H9 (cell line): ENCODE results near the gene PPFIA4. TPM values are rescaled to one million over a fixed set of nuclear protein-coding genes. Genes with fewer than 3 reads are reported as not detected.

Source experiments
- DNase-seq: peaks from one replicate; pipeline ENCODE4 v3.0.0-alpha.2; 2017
- H2AFZ ChIP-seq: one replicate; pipeline ENCODE4 v1.6.1; 2013; ENCODE audit warnings: mild to moderate bottlenecking, low read length, control low read depth, moderate library complexity
- H2AK5ac ChIP-seq: 2 replicates; pipeline ENCODE4 v1.6.1; 2013; ENCODE audit warnings: low read length, control low read depth, mixed read lengths; ENCODE audit not compliant: insufficient read length
- H2BK120ac ChIP-seq: one replicate; pipeline ENCODE4 v1.6.1; 2013; ENCODE audit warnings: low read depth, mild to moderate bottlenecking, low read length, control low read depth, inconsistent platforms; ENCODE audit not compliant: poor library complexity, severe bottlenecking
- H2BK12ac ChIP-seq: 2 replicates; pipeline ENCODE4 v1.6.1; 2013; ENCODE audit warnings: low read length, control low read depth, mixed read lengths, low read depth; ENCODE audit not compliant: insufficient read length
- H2BK15ac ChIP-seq: 2 replicates; pipeline ENCODE4 v1.6.1; 2013; ENCODE audit warnings: low read depth, low read length, control low read depth
- H2BK20ac ChIP-seq: one replicate; pipeline ENCODE4 v1.6.1; 2013; ENCODE audit warnings: low read depth, mild to moderate bottlenecking, low read length, control low read depth, inconsistent platforms; ENCODE audit not compliant: poor library complexity, severe bottlenecking
- H2BK5ac ChIP-seq: 2 replicates; pipeline ENCODE4 v1.6.1; 2013; ENCODE audit warnings: low read length, control low read depth, mixed read lengths; ENCODE audit not compliant: insufficient read length
- H3K14ac ChIP-seq: 2 replicates; pipeline ENCODE4 v1.6.1; 2013; ENCODE audit warnings: low read length, control low read depth; ENCODE audit not compliant: insufficient read depth
- H3K18ac ChIP-seq: 2 replicates; pipeline ENCODE4 v1.6.1; 2013; ENCODE audit warnings: low read depth, mild to moderate bottlenecking, mixed read lengths, low read length, control low read depth; ENCODE audit not compliant: insufficient read length
- H3K23ac ChIP-seq: 2 replicates; pipeline ENCODE4 v1.6.1; 2013; ENCODE audit warnings: low read length, control low read depth, mixed read lengths, low read depth; ENCODE audit not compliant: insufficient read length
- H3K23me2 ChIP-seq: 2 replicates; pipeline ENCODE4 v1.6.1; 2013; ENCODE audit warnings: low read depth, mild to moderate bottlenecking, mixed read lengths, low read length, control low read depth; ENCODE audit not compliant: insufficient read length, poor library complexity, severe bottlenecking
- H3K27ac ChIP-seq: 2 replicates; pipeline ENCODE4 v1.5.1; 2013; ENCODE audit warnings: low read length, control low read depth, mixed read lengths, low read depth; ENCODE audit not compliant: insufficient read length
- H3K27me3 ChIP-seq: 2 replicates; pipeline ENCODE4 v1.6.1; 2013; ENCODE audit warnings: low read length, control low read depth, inconsistent platforms; ENCODE audit not compliant: insufficient read depth
- H3K4ac ChIP-seq: 2 replicates; pipeline ENCODE4 v1.6.1; 2013; ENCODE audit warnings: low read depth, mild to moderate bottlenecking, control low read depth, inconsistent platforms, low read length, moderate library complexity
- H3K4me1 ChIP-seq: 2 replicates; pipeline ENCODE4 v1.6.1; 2013; ENCODE audit warnings: low read length, control low read depth, inconsistent platforms; ENCODE audit not compliant: insufficient read depth
- H3K4me2 ChIP-seq: 2 replicates; pipeline ENCODE4 v1.6.1; 2013; ENCODE audit warnings: low read length, control low read depth, mixed read lengths; ENCODE audit not compliant: insufficient read length, insufficient read depth
- H3K56ac ChIP-seq: 2 replicates; pipeline ENCODE4 v1.6.1; 2013; ENCODE audit warnings: low read depth, mild to moderate bottlenecking, mixed read lengths, low read length, control low read depth; ENCODE audit not compliant: insufficient read length
- H3K79me1 ChIP-seq: 2 replicates; pipeline ENCODE4 v1.6.1; 2013; ENCODE audit warnings: low read depth, mild to moderate bottlenecking, moderate library complexity, low read length, control low read depth, inconsistent platforms; ENCODE audit not compliant: insufficient read depth, poor library complexity, severe bottlenecking
- H3K79me2 ChIP-seq: 2 replicates; pipeline ENCODE4 v1.6.1; 2013; ENCODE audit warnings: low read length, control low read depth, inconsistent platforms; ENCODE audit not compliant: insufficient read depth
- H3K9ac ChIP-seq: 2 replicates; pipeline ENCODE4 v1.6.1; 2013; ENCODE audit warnings: low read length, control low read depth, mixed read lengths; ENCODE audit not compliant: insufficient read length; ENCODE audit errors: extremely low read depth
- H3K9me3 ChIP-seq: one replicate; pipeline ENCODE4 v1.6.1; 2013; ENCODE audit warnings: low read depth, low read length, inconsistent platforms; ENCODE audit not compliant: control insufficient read depth
- H3T11ph ChIP-seq: one replicate; pipeline ENCODE4 v1.6.1; 2013; ENCODE audit warnings: mild to moderate bottlenecking, low read length, control low read depth, inconsistent platforms
- H4K20me1 ChIP-seq: one replicate; pipeline ENCODE4 v1.6.1; 2013; ENCODE audit not compliant: control insufficient read depth, insufficient read length, insufficient read depth
- H4K5ac ChIP-seq: 2 replicates; pipeline ENCODE4 v1.6.1; 2013; ENCODE audit warnings: low read depth, mild to moderate bottlenecking, mixed read lengths, low read length, control low read depth; ENCODE audit not compliant: insufficient read length
- H4K8ac ChIP-seq: replicated peaks from 2 replicates; pipeline ENCODE4 v1.6.1; 2013; ENCODE audit warnings: low read length, control low read depth, mixed read lengths, low read depth; ENCODE audit not compliant: insufficient read length
- H4K91ac ChIP-seq: 2 replicates; pipeline ENCODE4 v1.6.1; 2013; ENCODE audit warnings: low read depth, mild to moderate bottlenecking, moderate library complexity, mixed read lengths, low read length, control low read depth; ENCODE audit not compliant: insufficient read length
- H3K27ac Mint-ChIP-seq, 3 experiments: 2 replicates in 2 of 3; 3 replicates in 1 of 3; pipeline ENCODE4 v1.8.0; 2020 to 2021; ENCODE audit warnings: mixed read lengths in 3 of 3, mild to moderate bottlenecking in 1 of 3, moderate library complexity in 1 of 3
- H3K27me3 Mint-ChIP-seq: 2 replicates; pipeline ENCODE4 v1.8.0; 2021; ENCODE audit warnings: low read depth, mild to moderate bottlenecking, moderate library complexity, mixed read lengths
- H3K36me3 Mint-ChIP-seq, 3 experiments: 2 replicates in 2 of 3; 3 replicates in 1 of 3; pipeline ENCODE4 v1.8.0; 2020 to 2021; ENCODE audit warnings: low read depth in 3 of 3, mixed read lengths in 3 of 3; ENCODE audit not compliant: insufficient read depth in 1 of 3
- H3K4me1 Mint-ChIP-seq, 2 experiments: 2 replicates each; pipeline ENCODE4 v1.8.0; 2020; ENCODE audit warnings: mixed read lengths in 2 of 2
- H3K4me3 Mint-ChIP-seq, 2 experiments: 2 replicates in 1 of 2; 3 replicates in 1 of 2; pipeline ENCODE4 v1.8.0; 2020 to 2021; ENCODE audit warnings: mild to moderate bottlenecking in 2 of 2, mixed read lengths in 2 of 2, moderate library complexity in 1 of 2
- H3K9me3 Mint-ChIP-seq, 2 experiments: 2 replicates in 1 of 2; 3 replicates in 1 of 2; pipeline ENCODE4 v1.8.0; 2020; ENCODE audit warnings: mild to moderate bottlenecking in 2 of 2, mixed read lengths in 2 of 2, moderate library complexity in 1 of 2
- CTCF ChIP-seq: fragments of 200-600 bp; sonication (generic); conservative IDR thresholded peaks from 3 replicates; pipeline ENCODE4 v1.8.0; 2021; ENCODE audit warnings: antibody characterized with exemption, mild to moderate bottlenecking
- WGBS: extraction: QIAGEN DNeasy Blood & Tissue Kit; methylation state at CpG from one replicate; pipeline ENCODE4 v1.1.7; 2013; ENCODE audit warnings: missing lambda C conversion rate, low lambda C conversion rate, mixed read lengths; ENCODE audit not compliant: insufficient read length; ENCODE audit errors: extremely low coverage; 5-methylcytosine and 5-hydroxymethylcytosine counted together
- total RNA-seq: library from RNA; stranded (reverse); gene quantifications from 2 replicates; pipeline ENCODE4 v1.2.1, GENCODE V29; 2021

The PPFIA4 gene
- total RNA-seq, 1 experiment from 2014 or later, result 3.9 TPM

GRCh38 chr1:203039609-203040512 is 13.6 kb downstream of the PPFIA4 start:
- no CpG with 5 or more reads among the region's 11 CpGs for WGBS
- H3K36me3 Mint-ChIP-seq, result peaks cover 1 to 24% (median 2%) of the 10 kb centered on the region in 3 experiments; a peak in 6 of 7 replicates
- no peak overlapping the region for H3K56ac ChIP-seq

More at GRCh38 chr1:203039609-203040512, 13.6 kb downstream of the PPFIA4 start:
- Histone ChIP-seq H2AFZ (no peak overlapping the region), H3K9ac (no peak overlapping the region), H2BK15ac (no peak overlapping the region), H3K23ac (no peak overlapping the region), H3K27me3 (no peaks in the 10 kb centered on the region), H4K8ac (no peak overlapping the region), H4K20me1 (no peaks in the 10 kb centered on the region), H3K4me1 (peaks cover 7% of the 10 kb centered on the region; the same call in 1 of the 2 replicates), H2BK12ac (no peak overlapping the region), H2BK120ac (no peak overlapping the region), H2AK5ac (no peak overlapping the region), H3K18ac (no peak overlapping the region), H3K27ac (no peak overlapping the region), H3K4me2 (no peak overlapping the region), H3K79me1 (no peaks in the 10 kb centered on the region), H3K4ac (no peak overlapping the region), H3K23me2 (no peaks in the 10 kb centered on the region), H4K91ac (no peak overlapping the region), H3K9me3 (no peaks in the 10 kb centered on the region), H4K5ac (no peak overlapping the region), H3K79me2 (no peaks in the 10 kb centered on the region), H3K14ac (no peak overlapping the region), H2BK5ac (no peak overlapping the region), H3T11ph (no peak overlapping the region), H2BK20ac (no peak overlapping the region)
- DNase-seq, result peak; percentile 81
- H3K9me3 Mint-ChIP-seq, result no peaks in the 10 kb centered on the region
- no peak overlapping the region for H3K27ac Mint-ChIP-seq
- H3K4me1 Mint-ChIP-seq, result peaks cover 30 to 37% of the 10 kb centered on the region in 2 experiments
- TF ChIP-seq CTCF, result peak; percentile 79
- no peak overlapping the region for H3K4me3 Mint-ChIP-seq
- peaks cover 2% of the 10 kb centered on the region for H3K27me3 Mint-ChIP-seq
